Pancreas (tissue), 10 donors: Measurements from ENCODE around the gene DOCK3. TPM values are rescaled to one million over a fixed set of nuclear protein-coding genes. Genes with fewer than 3 reads are reported as not detected.

Experiments used
- ATAC-seq, 4 donors: fragments of 200-7000 bp; cut with Tn5 transposase; one replicate each; pipeline versions ENCODE4 v1.8.0 to v1.9.1; 2020; ENCODE audit warnings: mild to moderate bottlenecking in 4 of 4, moderate library complexity in 4 of 4
- DNase-seq, 6 donors: peaks; one replicate each; pipeline ENCODE4 v3.0.0-alpha.2; 2020
- FAIRE-seq: peaks from 2 replicates; lab custom pipeline; 2012; peaks lifted over from hg19 to GRCh38; lab: Jason Lieb, UNC
- H3K27ac ChIP-seq, 4 donors: fragments of 200-600 bp; sonication (generic); 1 replicate in 3 of 4; 2 replicates in 1 of 4; pipeline versions ENCODE4 v1.5.0 to v1.8.0; 2020
- H3K27me3 ChIP-seq, 4 donors: fragments of 200-600 bp; one replicate each; pipeline ENCODE4 v1.8.0; 2021
- H3K36me3 ChIP-seq, 3 donors: fragments of 200-600 bp; sonication (generic) in 1 of 3; one replicate each; pipeline versions ENCODE4 v1.5.0 to v1.8.0; 2020 to 2021
- H3K4me1 ChIP-seq, 3 donors: fragments of 200-600 bp; one replicate each; pipeline ENCODE4 v1.8.0; 2021
- H3K4me3 ChIP-seq, 4 donors: fragments of 200-600 bp; sonication (generic) in 2 of 4; one replicate each; pipeline versions ENCODE4 v1.5.0 to v1.8.0; 2020 to 2021
- H3K9me3 ChIP-seq, 4 donors: fragments of 200-600 bp; one replicate each; pipeline ENCODE4 v1.8.0; 2021
- CTCF ChIP-seq, 4 donors: fragments of 200-600 bp; sonication (generic) in 3 of 4; IDR thresholded peaks; one replicate each; pipeline versions ENCODE4 v1.5.0 to v1.8.0; 2021; ENCODE audit warnings: antibody characterized with exemption in 4 of 4
- WGBS, 2 donors: extraction: QIAGEN DNeasy Blood & Tissue Kit; methylation state at CpG; one replicate each; pipeline ENCODE4 v1.1.7; 2013; 5-methylcytosine and 5-hydroxymethylcytosine counted together
- intact Hi-C, 3 donors: fragments of 100-400 bp; cut with DNase I; formaldehyde crosslinking; loops; one replicate each; pipeline versions ENCODE4 v1.11.1 to v1.14.2; 2022
- polyA plus RNA-seq, 2 donors: library from polyadenylated mRNA; stranded (reverse); fragments of 200-250 nt; gene quantifications; one replicate each; pipeline ENCODE4 v1.2.3, GENCODE V29; 2013
- total RNA-seq, 6 donors: library from RNA; stranded (reverse); fragmentation: NEBNext Ultra II Directional in 4 of 6; extraction: Animal tissue kit (Norgen Biotek cat#: 25700) in 4 of 6; gene quantifications; one replicate each; pipeline versions ENCODE4 v1.2.1 to v1.2.4, GENCODE V29; 2021 to 2023
- donor health status: healthy with polysubstance abuse.
- donor health status: DM: no; HTN: no; CAD: no; lungs with moderate emphysema.
- donor health status: DM: no; HTN: no; CAD: no.
- donor health status: control.
- donor health status: control.
- donor health status: Bipolar disorder and iron deficiency.
- donor health status: DM: yes; HTN: yes; CAD: no.
- donor health status: DM: no; HTN: no; CAD: no.
- donor health status: DM: no; HTN: no; CAD: no.
- donor health status: DM: yes; HTN: yes; CAD: no.

DOCK3 gene
- total and polyA plus RNA-seq, 8 donors, result 0.09 to 1.5 (median 0.36) TPM

- no peak overlapping the region for H3K4me3 ChIP-seq
- ATAC-seq, result no peak
- 71 to 76% methylated on average over 8 of the region's 8 CpGs for WGBS, 2 donors
- peaks cover 0 to 7% (median 0%) of the 10 kb centered on the region in 3 donors for H3K4me1 ChIP-seq
- H3K27me3 ChIP-seq, result no peaks in the 10 kb centered on the region
- intact Hi-C loops, result loop anchor here in 2 of 3 donors (5.0 to 10.0 kb wide), 3 partner anchors 274 to 757 kb away; no protein-coding TSS in a partner anchor
- H3K9me3 ChIP-seq, result no peaks in the 10 kb centered on the region
- TF ChIP-seq CTCF (IDR thresholded peaks at IDR 0.05), result no peak
- no peak overlapping the region for H3K27ac ChIP-seq
- H3K36me3 ChIP-seq, result no peaks in the 10 kb centered on the region
- no peak for FAIRE-seq
- DNase-seq, result peak in 1 of 6 donors; percentile 41
Observed at GRCh38 chr3:51379301-51379700, 704.6 kb downstream of the DOCK3 start.

- intact Hi-C loops, result loop anchor here in 2 of 3 donors (5.0 to 10.0 kb wide), 3 partner anchors 275 to 758 kb away; no protein-coding TSS in a partner anchor
- ATAC-seq, result no peak
- DNase-seq, result peak in 1 of 6 donors; percentile 35
- WGBS, 2 donors, result 84 to 91% methylated on average over 8 of the region's 8 CpGs
- Histone ChIP-seq H3K27ac (no peak overlapping the region), H3K27me3 (no peaks in the 10 kb centered on the region), H3K36me3 (no peaks in the 10 kb centered on the region), H3K9me3 (no peaks in the 10 kb centered on the region), H3K4me3 (no peak overlapping the region), H3K4me1 (peaks cover 0 to 7% (median 0%) of the 10 kb centered on the region in 3 donors)
- TF ChIP-seq CTCF (IDR thresholded peaks at IDR 0.05), result no peak
- FAIRE-seq, result no peak
Observed at GRCh38 chr3:51379746-51380455, 705.2 kb downstream of the DOCK3 start.

GRCh38 chr3:51380601-51381332, 706.0 kb downstream of the DOCK3 start:
- no peaks in the 10 kb centered on the region for H3K27me3 ChIP-seq
- H3K4me1 ChIP-seq, result peaks cover 0 to 7% (median 0%) of the 10 kb centered on the region in 3 donors
- intact Hi-C loops, result no loop called here
- H3K4me3 ChIP-seq, result no peak overlapping the region
- peak in 1 of 6 donors; percentile 50 for DNase-seq
- H3K9me3 ChIP-seq, result no peaks in the 10 kb centered on the region
- FAIRE-seq, result no peak
- no peaks in the 10 kb centered on the region for H3K36me3 ChIP-seq
- no peak overlapping the region for H3K27ac ChIP-seq
- no peak for ATAC-seq
- TF ChIP-seq CTCF (IDR thresholded peaks at IDR 0.05), result no peak
- 84 to 90% methylated on average over 14 to 15 of the region's 15 CpGs for WGBS, 2 donors

- H3K27me3 ChIP-seq, result no peaks in the 10 kb centered on the region
- TF ChIP-seq CTCF (IDR thresholded peaks at IDR 0.05), result no peak
- peak in 1 of 6 donors; percentile 54 for DNase-seq
- no peak overlapping the region for H3K4me3 ChIP-seq
- H3K9me3 ChIP-seq, result no peaks in the 10 kb centered on the region
- no peak for FAIRE-seq
- 92% methylated on average over 18 of the region's 18 CpGs for WGBS, 2 donors
- ATAC-seq, result no peak
- peaks cover 0 to 7% (median 3%) of the 10 kb centered on the region in 3 donors for H3K4me1 ChIP-seq
- H3K27ac ChIP-seq, result no peak overlapping the region
- intact Hi-C loops, result no loop called here
- H3K36me3 ChIP-seq, result no peaks in the 10 kb centered on the region
Observed at GRCh38 chr3:51381333-51381705, 706.6 kb downstream of the DOCK3 start.
